ENCODE measurements around the gene SCART1.
"Not testable (repeated sequence)": the region's sequence is repeated elsewhere in the genome, so short reads cannot be mapped to it uniquely, and the experiment has no call there.

DNA sequence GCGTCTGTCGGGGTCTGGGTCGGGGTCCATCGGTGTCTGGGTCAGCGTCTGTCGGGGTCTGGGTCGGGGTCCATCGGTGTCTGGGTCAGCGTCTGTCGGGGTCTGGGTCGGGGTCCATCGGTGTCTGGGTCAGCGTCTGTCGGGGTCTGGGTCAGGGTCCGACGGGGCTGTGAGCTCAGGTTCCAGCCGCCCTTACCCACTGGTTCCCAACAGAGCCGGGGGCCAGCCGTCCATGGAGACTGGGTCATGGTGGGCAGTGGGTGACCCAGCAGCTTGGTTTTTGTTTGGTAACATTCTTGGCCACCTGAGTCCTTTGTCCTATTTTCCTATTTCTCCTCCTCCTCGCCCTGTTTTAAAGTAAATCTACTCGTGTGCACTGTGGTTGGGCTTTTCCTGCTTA lies 12.4 kb upstream of the SCART1 start:
- TF ChIP-seq EZH2 (IDR thresholded peaks at IDR 0.05; ENCODE audit: insufficient read depth, poor library complexity, severe bottlenecking); EZH2phosphoT487 (IDR thresholded peaks at IDR 0.05; ENCODE audit: insufficient read depth, low read depth): not testable (repeated sequence)
